ENCODE data around the gene SORCS2.

Gene SORCS2

GRCh38 chr4:7192252-7193029 lies at the start of gene SORCS2:
Gene SORCS2 (plus strand): TSS chr4:7192538.
- peak within 1 kb of the TSS in 1 of 2 donors; percentile 27 for H3K4me3 ChIP-seq (replicated peaks in 1 of 2; ENCODE audit: low read depth in 2 of 2, low read length in 2 of 2)
- peak; percentile 44 to 63 for DNase-seq (ENCODE audit: low read depth in 2 of 2)
- TF ChIP-seq CTCF (IDR thresholded peaks at IDR 0.05; ENCODE audit: low read depth, low read length), result peak; percentile 13

GRCh38 chr4:7144374-7145290 lies 47.7 kb upstream of the SORCS2 start:
- no peak for TF ChIP-seq CTCF (IDR thresholded peaks at IDR 0.05; ENCODE audit: low read depth, low read length)
- no peak overlapping the region for H3K4me3 ChIP-seq (replicated peaks in 1 of 2; ENCODE audit: low read depth in 2 of 2, low read length in 2 of 2)
- no peak for DNase-seq (ENCODE audit: low read depth in 2 of 2)

GRCh38 chr4:7145291-7145934 lies 46.9 kb upstream of the SORCS2 start:
- DNase-seq (ENCODE audit: low read depth in 2 of 2), result no peak
- no peak overlapping the region for H3K4me3 ChIP-seq (replicated peaks in 1 of 2; ENCODE audit: low read depth in 2 of 2, low read length in 2 of 2)
- TF ChIP-seq CTCF (IDR thresholded peaks at IDR 0.05; ENCODE audit: low read depth, low read length), result no peak

- DNase-seq (ENCODE audit: low read depth in 2 of 2), result no peak
- TF ChIP-seq CTCF (IDR thresholded peaks at IDR 0.05; ENCODE audit: low read depth, low read length), result no peak
- no peak overlapping the region for H3K4me3 ChIP-seq (replicated peaks in 1 of 2; ENCODE audit: low read depth in 2 of 2, low read length in 2 of 2)
Observed at GRCh38 chr4:7146059-7146785, 46.1 kb upstream of the SORCS2 start.

- no peak for DNase-seq (ENCODE audit: low read depth in 2 of 2)
- H3K4me3 ChIP-seq (replicated peaks in 1 of 2; ENCODE audit: low read depth in 2 of 2, low read length in 2 of 2), result no peak overlapping the region
- no peak for TF ChIP-seq CTCF (IDR thresholded peaks at IDR 0.05; ENCODE audit: low read depth, low read length)
Observed at GRCh38 chr4:7146786-7147115, 45.6 kb upstream of the SORCS2 start.

GRCh38 chr4:7147261-7147660 lies 45.1 kb upstream of the SORCS2 start:
- no peak overlapping the region for H3K4me3 ChIP-seq (replicated peaks in 1 of 2; ENCODE audit: low read depth in 2 of 2, low read length in 2 of 2)
- no peak for DNase-seq (ENCODE audit: low read depth in 2 of 2)
- no peak for TF ChIP-seq CTCF (IDR thresholded peaks at IDR 0.05; ENCODE audit: low read depth, low read length)
